Right atrium auricular region (tissue), 2 donors: Measurements from ENCODE around the gene STUM. TPM values are rescaled to one million over a fixed set of nuclear protein-coding genes. Genes with fewer than 3 reads are reported as not detected.
"Not testable (repeated sequence)": the region's sequence is repeated elsewhere in the genome, so short reads cannot be mapped to it uniquely, and the experiment has no call there.

Experiments
- DNase-seq: peaks from one replicate; pipeline ENCODE4 v3.0.0-alpha.2; 2019; ENCODE audit warnings: low spot score
- H3K27ac ChIP-seq, 2 donors: fragments of 200-600 bp; sonication (generic); 1 replicate in 1 of 2; 2 replicates in 1 of 2; pipeline ENCODE4 v1.5.1; 2016 to 2019
- H3K27me3 ChIP-seq, 2 donors: fragments of 200-600 bp; sonication (generic); one replicate each; pipeline versions ENCODE4 v1.5.1 to v1.6.0; 2017 to 2019
- H3K36me3 ChIP-seq: fragments of 200-600 bp; sonication (generic); one replicate; pipeline ENCODE4 v1.5.1; 2016
- H3K4me1 ChIP-seq, 2 donors: fragments of 200-600 bp; sonication (generic); one replicate each; pipeline versions ENCODE4 v1.5.1 to v1.6.0; 2017 to 2019
- H3K4me3 ChIP-seq, 2 donors: fragments of 200-600 bp; sonication (generic); 1 replicate in 1 of 2; 2 replicates in 1 of 2; pipeline ENCODE4 v1.5.1; 2017 to 2019; ENCODE audit warnings: mild to moderate bottlenecking in 1 of 2, moderate library complexity in 1 of 2
- H3K9me3 ChIP-seq, 2 donors: fragments of 200-600 bp; sonication (generic); one replicate each; pipeline ENCODE4 v1.5.1; 2019
- total RNA-seq, 2 donors: library from RNA; depleted of rRNA; stranded (reverse); fragments of >200 nt; gene quantifications; one replicate each; pipeline ENCODE4 v1.1.0, GENCODE V29; 2016
- TF ChIP-seq, protein P1 (sequence below), 2 donors: fragments of 200-600 bp; sonication (generic); IDR thresholded peaks; one replicate each; pipeline ENCODE4 v1.5.1; 2019; ENCODE audit warnings: antibody characterized with exemption in 2 of 2

The STUM gene
- total RNA-seq, 2 donors from 2014 or later, result 0.43 to 0.70 TPM

DNA sequence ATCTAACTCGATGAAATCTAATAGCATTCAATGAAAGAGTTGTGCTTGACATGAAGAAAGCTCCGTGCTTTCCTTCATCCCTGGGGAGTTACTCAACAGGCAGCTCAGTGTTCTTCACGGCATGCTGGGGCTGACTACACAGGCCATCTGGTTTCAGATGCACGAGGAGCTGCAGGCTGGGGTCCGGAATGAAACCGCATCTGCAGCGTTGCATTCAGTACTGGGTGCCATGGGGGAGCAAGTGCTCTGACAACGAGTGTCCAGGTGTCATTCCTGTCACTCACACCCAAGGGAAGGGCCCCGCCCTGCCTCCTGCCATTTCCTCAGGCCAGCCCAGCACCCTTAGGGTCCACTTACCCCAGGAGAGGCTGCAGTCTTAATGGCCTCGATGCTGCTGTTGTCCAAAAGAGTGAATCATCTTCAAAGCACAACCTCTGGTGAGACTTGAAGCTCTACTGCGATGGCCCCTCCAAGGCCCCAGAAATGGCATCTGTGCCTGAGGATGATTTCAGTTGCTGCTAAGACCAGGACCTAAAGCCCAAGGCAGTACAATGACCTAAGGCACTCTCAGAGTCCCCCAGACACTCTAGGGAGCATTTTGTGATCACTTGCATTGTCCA, 61.4 kb downstream of the STUM start:
- H3K36me3 ChIP-seq, result no peaks in the 10 kb centered on the region
- peaks cover 0 to 13% of the 10 kb centered on the region in 2 donors for H3K4me1 ChIP-seq
- no peak overlapping the region for H3K4me3 ChIP-seq
- DNase-seq, result no peak
- no peaks in the 10 kb centered on the region for H3K27me3 ChIP-seq
- TF ChIP-seq, protein P1, sequence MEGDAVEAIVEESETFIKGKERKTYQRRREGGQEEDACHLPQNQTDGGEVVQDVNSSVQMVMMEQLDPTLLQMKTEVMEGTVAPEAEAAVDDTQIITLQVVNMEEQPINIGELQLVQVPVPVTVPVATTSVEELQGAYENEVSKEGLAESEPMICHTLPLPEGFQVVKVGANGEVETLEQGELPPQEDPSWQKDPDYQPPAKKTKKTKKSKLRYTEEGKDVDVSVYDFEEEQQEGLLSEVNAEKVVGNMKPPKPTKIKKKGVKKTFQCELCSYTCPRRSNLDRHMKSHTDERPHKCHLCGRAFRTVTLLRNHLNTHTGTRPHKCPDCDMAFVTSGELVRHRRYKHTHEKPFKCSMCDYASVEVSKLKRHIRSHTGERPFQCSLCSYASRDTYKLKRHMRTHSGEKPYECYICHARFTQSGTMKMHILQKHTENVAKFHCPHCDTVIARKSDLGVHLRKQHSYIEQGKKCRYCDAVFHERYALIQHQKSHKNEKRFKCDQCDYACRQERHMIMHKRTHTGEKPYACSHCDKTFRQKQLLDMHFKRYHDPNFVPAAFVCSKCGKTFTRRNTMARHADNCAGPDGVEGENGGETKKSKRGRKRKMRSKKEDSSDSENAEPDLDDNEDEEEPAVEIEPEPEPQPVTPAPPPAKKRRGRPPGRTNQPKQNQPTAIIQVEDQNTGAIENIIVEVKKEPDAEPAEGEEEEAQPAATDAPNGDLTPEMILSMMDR (IDR thresholded peaks at IDR 0.05), result no peak
- H3K9me3 ChIP-seq, result no peaks in the 10 kb centered on the region
- H3K27ac ChIP-seq, result no peak overlapping the region

DNA sequence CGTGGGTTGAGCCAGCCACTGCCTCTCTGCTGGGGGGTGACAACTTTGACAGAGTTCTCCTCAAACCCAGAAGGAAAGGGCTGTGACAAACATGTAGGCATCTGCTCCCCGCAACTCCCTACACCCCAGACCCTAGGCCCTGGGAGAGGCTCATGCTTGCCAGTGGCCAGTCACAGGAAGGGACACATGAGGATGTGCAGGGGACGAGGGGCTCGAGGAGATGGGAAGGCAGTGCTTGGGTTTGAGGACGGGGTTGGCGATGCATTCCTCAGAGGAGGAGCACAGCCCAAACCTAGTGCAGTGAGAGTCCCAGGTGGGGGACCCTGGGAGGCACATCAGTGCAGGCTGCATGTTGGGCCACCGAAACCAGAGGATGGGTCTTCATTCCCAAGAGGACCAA, 62.1 kb downstream of the STUM start:
- TF ChIP-seq, protein P1 (IDR thresholded peaks at IDR 0.05), result no peak
- H3K9me3 ChIP-seq, result no peaks in the 10 kb centered on the region
- H3K36me3 ChIP-seq, result no peaks in the 10 kb centered on the region
- H3K27me3 ChIP-seq, result no peaks in the 10 kb centered on the region
- peaks cover 0 to 6% of the 10 kb centered on the region in 2 donors for H3K4me1 ChIP-seq
- DNase-seq, result no peak
- H3K4me3 ChIP-seq, result no peak overlapping the region
- no peak overlapping the region for H3K27ac ChIP-seq

DNA sequence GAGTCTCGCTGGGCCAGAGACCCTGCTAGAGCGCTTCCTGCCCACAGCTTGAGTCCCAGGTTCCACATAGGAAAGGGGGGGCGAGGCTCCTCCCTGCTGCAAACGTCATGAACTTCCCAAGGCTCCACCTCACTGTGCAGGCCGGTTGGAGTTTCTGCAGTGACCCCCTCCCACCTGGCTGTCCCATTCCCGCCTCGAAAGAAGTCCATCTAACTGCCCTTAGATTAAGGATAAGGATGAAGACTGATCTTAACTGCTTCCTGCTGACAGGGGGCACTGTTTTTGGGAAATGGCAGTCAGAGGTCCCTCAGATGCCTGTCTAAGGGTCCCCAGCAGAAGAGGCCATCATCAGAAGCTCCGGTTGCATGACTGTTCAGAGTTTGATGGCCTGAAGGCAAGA, 62.7 kb downstream of the STUM start:
- no peaks in the 10 kb centered on the region for H3K36me3 ChIP-seq
- no peaks in the 10 kb centered on the region for H3K9me3 ChIP-seq
- DNase-seq, result no peak
- no peak overlapping the region for H3K27ac ChIP-seq
- TF ChIP-seq, protein P1 (IDR thresholded peaks at IDR 0.05), result no peak
- H3K27me3 ChIP-seq, result no peaks in the 10 kb centered on the region
- no peaks in the 10 kb centered on the region for H3K4me1 ChIP-seq
- H3K4me3 ChIP-seq, result no peak overlapping the region

DNA sequence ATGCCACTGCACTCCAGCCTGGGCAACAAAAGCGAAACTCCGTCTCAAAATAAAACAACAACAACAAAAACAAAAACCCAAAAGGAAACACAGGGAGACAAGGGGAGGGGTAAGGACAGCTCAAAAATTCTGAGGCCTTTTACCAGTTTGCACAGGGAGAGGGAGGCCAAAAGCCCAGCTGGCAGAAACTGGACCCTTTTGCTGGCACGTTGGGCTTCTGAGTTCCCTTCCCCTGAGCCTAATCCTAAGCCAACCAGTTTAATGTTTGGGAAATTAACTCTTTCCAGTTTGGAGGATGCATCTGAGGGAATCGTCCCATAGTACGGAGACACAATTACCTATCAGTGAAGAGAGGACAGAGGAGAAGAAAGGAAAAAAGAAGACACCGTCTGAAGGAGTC, 63.4 kb downstream of the STUM start:
- not testable (repeated sequence) for H3K27me3 ChIP-seq, H3K4me3 ChIP-seq, H3K9me3 ChIP-seq, H3K4me1 ChIP-seq, H3K27ac ChIP-seq, H3K36me3 ChIP-seq, DNase-seq

DNA sequence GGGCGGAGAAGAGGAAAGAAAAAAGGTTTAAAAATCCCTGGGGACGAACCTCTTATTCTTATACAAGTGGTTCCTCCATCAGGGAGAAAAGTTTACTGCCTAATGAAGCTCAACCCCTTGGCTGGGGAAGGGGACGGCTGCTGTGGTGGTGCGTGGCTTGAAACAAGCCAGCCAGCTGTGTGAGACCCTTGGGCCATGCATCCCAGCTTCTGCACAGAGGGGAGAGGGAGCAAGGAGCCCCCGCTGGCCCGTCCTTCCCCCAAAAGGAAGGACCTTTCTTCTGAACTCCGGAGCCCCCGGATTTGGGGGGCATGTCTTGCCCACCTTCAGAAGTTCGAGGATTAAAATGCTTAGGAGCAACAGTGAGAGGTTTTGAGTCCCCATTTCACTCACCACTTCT, 67.3 kb downstream of the STUM start:
- Histone ChIP-seq H3K4me3 (no peak overlapping the region), H3K27me3 (no peaks in the 10 kb centered on the region), H3K9me3 (no peaks in the 10 kb centered on the region), H3K36me3 (no peaks in the 10 kb centered on the region), H3K27ac (no peak overlapping the region), H3K4me1 (no peaks in the 10 kb centered on the region)
- TF ChIP-seq, protein P1 (IDR thresholded peaks at IDR 0.05), result no peak
- DNase-seq, result no peak

DNA sequence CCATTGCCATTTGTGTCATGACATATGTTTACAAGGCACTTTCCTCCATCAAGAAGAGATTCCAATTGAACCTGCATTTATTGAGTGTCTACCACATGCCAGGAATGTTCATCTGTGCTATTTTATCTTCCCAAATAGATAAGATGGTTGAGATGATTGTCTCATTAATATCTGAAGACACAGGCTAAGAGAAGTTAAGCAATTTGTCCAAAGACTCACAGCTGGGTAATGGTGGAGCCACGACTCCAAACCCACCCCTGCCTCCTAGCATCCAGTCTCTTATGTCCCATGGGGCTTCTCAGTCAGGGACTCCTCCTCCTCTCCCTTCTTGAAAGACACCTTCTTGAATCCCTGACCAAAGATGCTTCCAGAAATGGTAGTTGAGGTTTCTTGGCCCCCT, 68.1 kb downstream of the STUM start:
- no peak overlapping the region for H3K27ac ChIP-seq
- DNase-seq, result no peak
- H3K4me3 ChIP-seq, result no peak overlapping the region
- H3K4me1 ChIP-seq, result no peaks in the 10 kb centered on the region
- TF ChIP-seq, protein P1 (IDR thresholded peaks at IDR 0.05), result no peak
- no peaks in the 10 kb centered on the region for H3K9me3 ChIP-seq
- H3K27me3 ChIP-seq, result no peaks in the 10 kb centered on the region
- H3K36me3 ChIP-seq, result no peaks in the 10 kb centered on the region
